Activated CD8-positive, alpha-beta memory T cell treated with anti-CD3 and anti-CD28 coated beads for 4 hours (primary cell): ENCODE results near the gene VEPH1.
"Not testable (repeated sequence)": the region's sequence is repeated elsewhere in the genome, so short reads cannot be mapped to it uniquely, and the experiment has no call there.

Experiments used
- DNase-seq, 2 donors: peaks; one replicate each; pipeline ENCODE4 v3.0.0-alpha.2; 2020; ENCODE audit warnings: low read depth in 2 of 2

VEPH1 gene

GRCh38 chr3:157387708-157388435 lies 115.3 kb downstream of the VEPH1 start:
- no peak for DNase-seq

GRCh38 chr3:157384491-157384890 lies 118.7 kb downstream of the VEPH1 start:
- no peak for DNase-seq

GRCh38 chr3:157384031-157384430 lies 119.2 kb downstream of the VEPH1 start:
- no peak for DNase-seq

- DNase-seq = no peak
Observed at GRCh38 chr3:157381606-157382005, 121.6 kb downstream of the VEPH1 start.

- DNase-seq = no peak
Observed at GRCh38 chr3:157379525-157380140, 123.6 kb downstream of the VEPH1 start.

GRCh38 chr3:157376603-157377300 lies 126.5 kb downstream of the VEPH1 start:
- DNase-seq = no peak

GRCh38 chr3:157375342-157375986 lies 127.8 kb downstream of the VEPH1 start:
- DNase-seq = no peak

GRCh38 chr3:157374933-157375332 lies 128.3 kb downstream of the VEPH1 start:
- no peak for DNase-seq

- DNase-seq = no peak
Observed at GRCh38 chr3:157373783-157374182, 129.4 kb downstream of the VEPH1 start.

- DNase-seq = no peak
Observed at GRCh38 chr3:157370867-157371266, 132.3 kb downstream of the VEPH1 start.

GRCh38 chr3:157369727-157370421 lies 133.3 kb downstream of the VEPH1 start:
- no peak for DNase-seq

GRCh38 chr3:157368171-157368570 lies 135.0 kb downstream of the VEPH1 start:
- DNase-seq = no peak

GRCh38 chr3:157363393-157363792 lies 139.8 kb downstream of the VEPH1 start:
- no peak for DNase-seq

GRCh38 chr3:157362348-157362747 lies 140.9 kb downstream of the VEPH1 start:
- DNase-seq = no peak

GRCh38 chr3:157360044-157360443 lies 143.2 kb downstream of the VEPH1 start:
- no peak for DNase-seq

GRCh38 chr3:157356541-157356940 lies 146.7 kb downstream of the VEPH1 start:
- no peak for DNase-seq

- no peak for DNase-seq
Observed at GRCh38 chr3:157355276-157355675, 147.9 kb downstream of the VEPH1 start.

- DNase-seq = no peak
Observed at GRCh38 chr3:157354722-157355121, 148.5 kb downstream of the VEPH1 start.

- DNase-seq = no peak
Observed at GRCh38 chr3:157354254-157354653, 149.0 kb downstream of the VEPH1 start.

GRCh38 chr3:157353652-157354051 lies 149.6 kb downstream of the VEPH1 start:
- no peak for DNase-seq

GRCh38 chr3:157351981-157352380 lies 151.2 kb downstream of the VEPH1 start:
- DNase-seq = no peak

- not testable (repeated sequence) for DNase-seq
Observed at GRCh38 chr3:157350651-157351050, 152.6 kb downstream of the VEPH1 start.
